ENCODE data around the gene GLRX3.

The GLRX3 gene

GRCh38 chr10:130137659-130138478, 1.7 kb downstream of the GLRX3 start:
- DNase-seq = no peak

GRCh38 chr10:130138479-130138866, 2.3 kb downstream of the GLRX3 start:
- DNase-seq = peak; percentile 42

- DNase-seq = no peak
Measured at GRCh38 chr10:130140425-130140824, 4.2 kb downstream of the GLRX3 start.

- no peak for DNase-seq
Measured at GRCh38 chr10:130141038-130141437, 4.8 kb downstream of the GLRX3 start.

GRCh38 chr10:130141460-130141859, 5.3 kb downstream of the GLRX3 start:
- no peak for DNase-seq

GRCh38 chr10:130141878-130142277, 5.7 kb downstream of the GLRX3 start:
- no peak for DNase-seq

GRCh38 chr10:130146042-130146441, 9.9 kb downstream of the GLRX3 start:
- DNase-seq = no peak

- DNase-seq = no peak
Measured at GRCh38 chr10:130159192-130159794, 23.1 kb downstream of the GLRX3 start.

- no peak for DNase-seq
Measured at GRCh38 chr10:130160775-130161174, 24.6 kb downstream of the GLRX3 start.

GRCh38 chr10:130161331-130161730, 25.1 kb downstream of the GLRX3 start:
- DNase-seq = no peak

GRCh38 chr10:130167193-130167592, 31.0 kb downstream of the GLRX3 start:
- DNase-seq = no peak

- no peak for DNase-seq
Measured at GRCh38 chr10:130167707-130168106, 31.5 kb downstream of the GLRX3 start.

GRCh38 chr10:130169136-130169859, 33.1 kb downstream of the GLRX3 start:
- DNase-seq = no peak

GRCh38 chr10:130171196-130171595, 35.0 kb downstream of the GLRX3 start:
- DNase-seq = no peak

- no peak for DNase-seq
Measured at GRCh38 chr10:130174328-130174727, 38.1 kb downstream of the GLRX3 start.

- no peak for DNase-seq
Measured at GRCh38 chr10:130175074-130175473, 38.9 kb downstream of the GLRX3 start.

GRCh38 chr10:130177250-130177649, 41.1 kb downstream of the GLRX3 start:
- DNase-seq = no peak

GRCh38 chr10:130179640-130180039, 43.4 kb downstream of the GLRX3 start:
- DNase-seq = peak; percentile 12

- no peak for DNase-seq
Measured at GRCh38 chr10:130180416-130180815, 44.2 kb downstream of the GLRX3 start.

GRCh38 chr10:130181858-130182257, 45.7 kb downstream of the GLRX3 start:
- no peak for DNase-seq

- DNase-seq = no peak
Measured at GRCh38 chr10:130185591-130185990, 49.4 kb downstream of the GLRX3 start.

GRCh38 chr10:130188195-130189175, 52.3 kb downstream of the GLRX3 start:
- DNase-seq = no peak

- DNase-seq = no peak
Measured at GRCh38 chr10:130189608-130190054, 53.4 kb downstream of the GLRX3 start.

Data from NCI-H1436 (cell line).